GM19455 (cell line): Measurements from ENCODE around the gene TXN2.
"Not testable (repeated sequence)": the region's sequence is repeated elsewhere in the genome, so short reads cannot be mapped to it uniquely, and the experiment has no call there.

Source experiments
- ATAC-seq: cut with Tn5 transposase; IDR thresholded peaks from one replicate; pipeline ENCODE4 v1.9.1; 2021; ENCODE audit not compliant: unreplicated experiment

TXN2 gene

DNA sequence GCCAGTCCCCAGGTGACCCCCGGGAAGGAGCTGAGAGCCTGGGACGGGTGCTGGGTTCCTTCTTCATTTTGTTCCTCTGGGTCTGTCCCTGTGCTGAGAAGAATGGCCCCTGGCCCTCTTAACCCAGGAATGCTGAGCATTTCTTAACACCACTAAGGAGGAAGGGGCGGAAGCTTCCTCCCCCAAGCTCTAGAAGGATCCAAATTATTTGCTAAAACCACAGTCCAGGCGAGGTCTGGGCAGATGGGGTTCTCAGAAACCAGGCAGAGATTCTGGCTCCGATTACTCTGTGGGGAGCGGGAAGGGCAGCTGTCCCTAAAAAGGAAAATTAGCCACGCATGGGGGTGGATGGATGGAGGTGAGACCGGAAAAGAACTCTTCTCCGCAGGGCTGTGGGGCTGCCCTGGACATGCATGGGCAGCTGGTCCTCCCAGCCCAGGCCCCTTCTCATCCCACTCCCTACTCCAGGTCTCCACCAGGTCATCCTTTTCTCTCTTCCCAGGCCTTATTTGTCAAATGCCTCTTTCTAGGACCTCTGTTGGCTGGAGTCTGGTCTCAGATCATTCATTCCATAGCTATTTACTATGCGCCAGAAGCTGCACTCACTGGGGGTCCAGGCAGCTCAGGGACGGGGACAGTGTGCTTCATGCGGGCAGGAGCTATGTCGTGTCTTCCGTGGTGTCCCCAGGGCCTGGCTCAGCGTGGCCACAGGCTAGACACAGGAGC is 48.7 kb downstream of the TXN2 start:
- ATAC-seq = no peak

DNA sequence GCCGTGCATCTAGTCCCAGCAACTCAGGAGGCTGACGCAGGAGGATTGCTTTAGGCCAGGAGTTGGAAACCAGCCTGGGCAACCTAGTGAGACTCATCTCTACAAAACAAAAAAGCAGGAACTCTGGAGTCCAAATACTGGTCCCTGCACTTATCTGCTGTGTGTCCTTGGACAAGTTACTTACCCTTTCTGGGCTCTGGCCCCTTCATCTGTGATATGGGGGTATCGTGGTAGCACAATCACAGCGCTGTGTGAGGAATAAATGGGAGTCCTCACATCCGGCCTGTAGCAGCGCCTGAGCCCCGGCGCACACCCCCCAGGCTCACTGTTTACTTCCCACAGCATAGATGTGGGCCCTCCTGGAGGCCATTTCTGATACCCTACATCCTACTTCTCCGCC is 49.5 kb downstream of the TXN2 start:
- ATAC-seq = no peak

DNA sequence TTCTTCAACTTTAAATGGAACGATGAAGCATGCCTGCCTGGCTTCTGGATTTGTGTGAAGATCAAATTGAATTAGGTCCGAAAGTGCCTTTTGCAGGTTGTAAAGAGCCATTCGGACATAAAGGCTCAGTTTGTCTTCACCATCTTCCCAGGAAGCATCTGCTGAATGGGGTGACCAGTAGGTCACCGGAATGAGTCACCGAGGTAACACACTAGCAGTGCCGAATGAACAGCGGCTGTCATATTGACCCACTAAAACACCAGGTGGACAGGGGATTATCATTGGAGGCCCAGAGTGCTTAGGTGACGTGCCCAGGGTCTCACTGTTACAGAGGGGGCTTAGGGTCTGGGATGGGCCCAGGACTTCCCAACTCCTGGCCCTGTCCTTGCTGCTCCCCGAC is 50.6 kb downstream of the TXN2 start:
- no peak for ATAC-seq

DNA sequence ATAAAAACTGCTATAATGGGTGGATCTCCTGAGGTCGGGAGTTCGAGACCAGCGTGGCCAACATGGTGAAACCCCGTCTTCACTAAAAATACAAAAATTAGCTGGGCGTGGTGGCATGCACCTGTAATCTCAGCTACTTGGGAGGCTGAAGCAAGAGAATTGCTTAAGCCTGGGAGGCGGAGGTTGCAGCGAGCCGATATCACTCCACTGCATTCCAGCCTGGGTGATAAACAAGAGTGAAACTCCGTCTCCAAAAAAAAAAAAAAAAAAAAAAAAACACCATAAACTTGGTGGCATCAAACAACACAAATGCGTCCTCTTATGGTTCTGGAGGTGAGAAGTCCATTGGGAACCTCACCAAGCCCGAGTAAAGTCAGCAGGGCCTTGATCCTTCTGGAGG is 53.5 kb downstream of the TXN2 start:
- not testable (repeated sequence) for ATAC-seq

DNA sequence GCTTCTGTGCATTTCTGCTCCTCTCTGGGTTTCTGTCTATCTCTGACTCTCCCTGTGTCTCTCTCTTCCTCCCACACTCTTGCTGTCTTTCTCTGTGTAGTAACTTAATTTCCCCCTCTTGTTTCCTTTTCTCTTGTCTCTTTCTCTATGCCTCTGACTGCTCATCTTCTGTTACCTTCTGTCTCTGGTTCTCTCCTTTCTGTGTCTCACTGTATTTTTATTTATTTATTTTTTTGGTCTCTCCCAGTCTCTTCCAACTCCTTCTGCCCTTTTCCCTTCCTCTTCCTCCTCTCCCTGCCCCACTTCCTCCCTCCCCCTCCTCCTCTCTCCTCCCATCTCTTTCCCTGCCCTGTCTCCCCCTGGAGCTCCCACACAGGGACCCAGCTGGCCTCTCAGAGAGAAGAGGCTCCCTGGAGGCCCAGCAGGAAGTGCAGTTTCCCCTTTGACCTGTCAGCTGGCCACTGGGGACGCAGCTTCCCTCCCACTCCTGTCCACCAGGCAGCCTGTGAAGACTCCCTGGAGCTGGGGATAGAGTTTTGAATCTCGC is 55.4 kb downstream of the TXN2 start:
- ATAC-seq = no peak

- ATAC-seq = no peak
Observed at GRCh38 chr22:36424901-36425579, 56.4 kb downstream of the TXN2 start.

DNA sequence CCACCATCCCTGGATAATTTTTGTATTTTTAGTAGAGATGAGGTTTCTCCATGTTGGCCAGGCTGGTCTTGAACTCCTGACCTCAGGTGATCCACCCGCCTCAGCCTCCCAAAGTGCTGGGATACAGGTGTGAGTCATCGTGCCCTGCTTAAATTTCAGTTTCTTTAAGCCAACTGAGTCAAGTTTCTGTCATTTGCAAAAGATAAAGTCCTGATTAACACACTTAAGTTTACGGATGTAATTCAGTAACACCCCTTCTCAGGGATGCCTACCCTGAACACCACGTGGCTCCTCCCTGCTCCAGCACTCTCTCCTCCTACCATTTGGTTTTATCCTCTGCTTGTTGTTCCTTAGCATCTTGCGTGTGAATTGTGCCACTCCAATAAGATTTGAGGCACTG is 57.0 kb downstream of the TXN2 start:
- not testable (repeated sequence) for ATAC-seq

- ATAC-seq = no peak
Observed at GRCh38 chr22:36423461-36424404, 57.7 kb downstream of the TXN2 start.

GRCh38 chr22:36422287-36423014 is 59.0 kb downstream of the TXN2 start:
- ATAC-seq = no peak

DNA sequence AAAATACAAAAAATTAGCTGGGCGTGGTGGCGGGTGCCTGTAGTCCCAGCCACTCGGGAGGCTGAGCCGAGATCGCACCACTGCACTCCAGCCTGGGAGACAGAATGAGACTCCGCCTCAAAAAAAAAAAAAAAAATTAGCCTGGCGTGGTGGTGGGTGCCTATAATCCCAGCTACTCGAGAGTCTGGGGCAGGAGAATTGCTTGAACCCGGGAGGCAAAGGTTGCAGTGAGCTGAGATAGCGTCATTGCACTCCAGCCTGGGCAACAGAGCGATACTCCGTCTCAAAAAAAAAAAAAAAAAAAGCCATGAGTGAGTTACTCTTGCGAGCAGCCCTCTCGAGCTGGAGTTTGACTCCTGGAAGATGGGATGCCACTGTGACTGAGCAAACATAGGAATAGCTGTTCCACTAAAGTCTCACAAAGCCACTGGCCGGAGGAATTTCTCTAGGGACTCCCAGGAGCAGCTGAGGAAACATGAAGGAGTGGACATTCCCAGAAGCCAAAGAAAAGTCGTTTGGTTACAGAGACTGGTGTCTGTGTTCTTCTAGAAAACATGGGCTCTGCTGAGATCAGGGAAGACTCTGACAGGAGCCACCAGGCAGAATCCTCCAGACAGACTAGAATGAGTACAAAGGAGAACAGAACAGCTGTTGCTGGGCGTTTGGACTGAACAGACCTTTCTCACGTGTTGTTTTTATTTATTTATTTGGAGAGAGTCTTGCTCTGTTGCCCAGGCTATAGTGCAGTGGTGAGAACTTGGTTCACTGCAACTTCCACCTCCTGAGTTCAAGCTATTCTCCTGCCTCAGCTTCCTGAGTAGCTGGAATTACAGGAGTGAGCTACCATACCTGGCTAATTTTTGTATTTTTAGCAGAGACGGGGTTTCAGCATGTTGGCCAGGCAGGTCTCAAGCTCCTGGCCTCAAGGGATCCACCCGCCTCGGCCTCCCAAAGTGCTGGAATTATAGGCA is 61.2 kb downstream of the TXN2 start:
- ATAC-seq = no peak

DNA sequence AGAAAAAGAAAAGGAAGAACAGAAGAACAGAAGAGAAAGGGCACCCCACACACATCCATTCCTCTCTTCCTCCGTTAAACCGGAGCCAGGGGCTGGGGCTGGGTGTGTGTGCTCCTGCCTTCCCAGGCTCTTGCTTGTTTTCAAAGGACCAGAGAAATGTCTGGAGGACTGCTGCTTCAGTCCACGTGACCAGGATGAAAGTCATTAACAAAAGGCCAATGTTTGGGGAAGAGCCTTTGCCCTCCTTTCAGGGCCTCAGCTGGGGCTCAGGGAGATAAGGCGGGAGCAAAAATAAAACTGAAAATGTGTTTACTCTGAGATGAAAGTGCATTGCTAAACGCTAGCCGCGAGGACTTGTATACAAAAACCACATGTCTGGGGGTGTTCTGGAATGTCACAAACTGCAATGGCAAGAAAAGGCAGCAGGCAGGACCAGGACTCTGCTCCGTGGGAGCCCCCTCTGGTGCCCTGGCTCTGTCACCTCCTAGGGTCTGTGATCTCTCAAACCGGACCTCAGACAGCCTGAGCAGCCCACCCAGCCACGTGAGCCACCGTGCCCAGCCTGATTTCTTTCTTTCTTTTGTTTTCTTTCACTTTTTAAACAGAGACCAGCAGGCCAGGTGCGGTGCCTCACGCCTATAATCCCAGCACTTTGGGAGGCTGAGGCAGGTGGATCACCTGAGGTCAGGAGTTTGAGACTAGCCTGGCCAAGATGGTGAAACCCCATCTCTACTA is 62.1 kb downstream of the TXN2 start:
- no peak for ATAC-seq

DNA sequence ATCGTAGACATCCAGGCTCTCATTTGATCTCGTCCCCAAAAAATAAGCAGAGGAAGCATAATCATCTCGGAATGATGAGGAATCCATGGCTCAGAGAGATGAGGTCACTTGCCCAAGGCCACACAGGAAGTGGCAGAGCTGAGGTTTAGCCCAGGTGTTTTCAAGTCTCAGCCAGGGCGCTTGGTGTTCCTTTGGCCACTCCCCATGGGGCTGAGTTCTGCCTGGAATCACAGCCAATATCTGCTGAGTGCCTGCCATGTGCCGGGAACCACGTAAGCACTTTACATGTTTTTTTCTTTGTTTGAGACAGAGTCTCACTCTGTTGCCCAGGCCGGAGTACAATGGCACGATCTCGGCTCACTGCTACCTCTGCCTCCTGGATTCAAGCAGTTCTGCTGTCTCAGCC is 64.2 kb downstream of the TXN2 start:
- no peak for ATAC-seq
